IPS-18a (cell line): ENCODE measurements around the gene MCOLN2.

ENCODE experiments used
- H3K27ac ChIP-seq: one replicate; pipeline ENCODE4 v1.5.1; 2013; ENCODE audit warnings: low read length
- H3K27me3 ChIP-seq: one replicate; pipeline ENCODE4 v1.6.1; 2013; ENCODE audit warnings: mild to moderate bottlenecking, low read length; ENCODE audit not compliant: control insufficient read depth, insufficient read depth
- H3K36me3 ChIP-seq: one replicate; pipeline ENCODE4 v1.6.1; 2013; ENCODE audit warnings: low read depth, low read length; ENCODE audit not compliant: control insufficient read depth
- H3K4me1 ChIP-seq: one replicate; pipeline ENCODE4 v1.6.1; 2013; ENCODE audit warnings: low read depth, low read length; ENCODE audit not compliant: control insufficient read depth
- H3K4me3 ChIP-seq: one replicate; pipeline ENCODE4 v1.5.1; 2013; ENCODE audit warnings: low read length
- H3K9ac ChIP-seq: one replicate; pipeline ENCODE4 v1.6.1; 2013; ENCODE audit warnings: mild to moderate bottlenecking, low read length, moderate library complexity
- H3K9me3 ChIP-seq: one replicate; pipeline ENCODE4 v1.6.1; 2013; ENCODE audit warnings: low read depth, low read length; ENCODE audit not compliant: control insufficient read depth

MCOLN2 gene

GRCh38 chr1:84887261-84887934 lies 109.5 kb downstream of the MCOLN2 start:
- H3K4me1 ChIP-seq = no peaks in the 10 kb centered on the region
- no peak overlapping the region for H3K4me3 ChIP-seq
- no peaks in the 10 kb centered on the region for H3K36me3 ChIP-seq
- H3K27me3 ChIP-seq = peaks cover 13% of the 10 kb centered on the region
- H3K9me3 ChIP-seq = no peaks in the 10 kb centered on the region
- H3K9ac ChIP-seq = no peak overlapping the region
- no peak overlapping the region for H3K27ac ChIP-seq

GRCh38 chr1:84885469-84885868 lies 111.4 kb downstream of the MCOLN2 start:
- H3K27me3 ChIP-seq = no peaks in the 10 kb centered on the region
- no peak overlapping the region for H3K27ac ChIP-seq
- no peak overlapping the region for H3K4me3 ChIP-seq
- no peaks in the 10 kb centered on the region for H3K4me1 ChIP-seq
- H3K36me3 ChIP-seq = no peaks in the 10 kb centered on the region
- H3K9ac ChIP-seq = no peak overlapping the region
- no peaks in the 10 kb centered on the region for H3K9me3 ChIP-seq

GRCh38 chr1:84884671-84885389 lies 112.1 kb downstream of the MCOLN2 start:
- Histone ChIP-seq H3K4me1 (no peaks in the 10 kb centered on the region), H3K27ac (no peak overlapping the region), H3K36me3 (no peaks in the 10 kb centered on the region), H3K9me3 (no peaks in the 10 kb centered on the region), H3K27me3 (no peaks in the 10 kb centered on the region), H3K9ac (no peak overlapping the region), H3K4me3 (no peak overlapping the region)

GRCh38 chr1:84883286-84883685 lies 113.6 kb downstream of the MCOLN2 start:
- H3K9me3 ChIP-seq = no peaks in the 10 kb centered on the region
- no peak overlapping the region for H3K27ac ChIP-seq
- H3K4me3 ChIP-seq = no peak overlapping the region
- H3K36me3 ChIP-seq = no peaks in the 10 kb centered on the region
- no peak overlapping the region for H3K9ac ChIP-seq
- no peaks in the 10 kb centered on the region for H3K27me3 ChIP-seq
- no peaks in the 10 kb centered on the region for H3K4me1 ChIP-seq

GRCh38 chr1:84877592-84877991 lies 119.3 kb downstream of the MCOLN2 start:
- no peaks in the 10 kb centered on the region for H3K27me3 ChIP-seq
- no peaks in the 10 kb centered on the region for H3K36me3 ChIP-seq
- no peaks in the 10 kb centered on the region for H3K4me1 ChIP-seq
- H3K27ac ChIP-seq = no peak overlapping the region
- H3K9me3 ChIP-seq = no peaks in the 10 kb centered on the region
- H3K4me3 ChIP-seq = no peak overlapping the region
- no peak overlapping the region for H3K9ac ChIP-seq

GRCh38 chr1:84876353-84876752 lies 120.6 kb downstream of the MCOLN2 start:
- H3K4me3 ChIP-seq = no peak overlapping the region
- H3K9me3 ChIP-seq = no peaks in the 10 kb centered on the region
- H3K36me3 ChIP-seq = no peaks in the 10 kb centered on the region
- H3K27ac ChIP-seq = no peak overlapping the region
- no peaks in the 10 kb centered on the region for H3K4me1 ChIP-seq
- no peak overlapping the region for H3K9ac ChIP-seq
- H3K27me3 ChIP-seq = no peaks in the 10 kb centered on the region
